ENCODE measurements around the gene OVOL1. TPM values are rescaled to one million over a fixed set of nuclear protein-coding genes. Genes with fewer than 3 reads are reported as not detected.

The OVOL1 gene
- total RNA-seq, 2 experiments from 2014 or later, result 0.20 to 0.52 TPM

- ATAC-seq (ENCODE audit: poor library complexity), result no peak
- no peaks in the 10 kb centered on the region for H3K9me3 Mint-ChIP-seq
- ChIA-PET POLR2A (no interaction called here), CTCF (no interaction called here)
- H3K4me3 ChIP-seq (ENCODE audit: low read length), result no peak overlapping the region
- H3K27ac ChIP-seq (ENCODE audit: low read depth in 1 of 2, low read length in 2 of 2), result no peak overlapping the region
- intact Hi-C loops (cut with DNase I, micrococcal nuclease), result no loop called here
- H3K4me1 ChIP-seq (ENCODE audit: insufficient read depth, low read length), result peaks cover 14% of the 10 kb centered on the region
- H3K27me3 Mint-ChIP-seq, result peaks cover 50% of the 10 kb centered on the region
- no peak overlapping the region for H3K27ac Mint-ChIP-seq
- H3K27me3 ChIP-seq (ENCODE audit: control insufficient read depth in 1 of 2, insufficient read depth in 2 of 2, low read length in 2 of 2), result peaks cover 18 to 20% of the 10 kb centered on the region in 2 experiments
- H3K9me3 ChIP-seq (ENCODE audit: control insufficient read depth in 1 of 2, insufficient read depth in 1 of 2, low read length in 2 of 2), result peaks cover 0 to 12% of the 10 kb centered on the region in 2 experiments
- H3K4me3 Mint-ChIP-seq, result no peak overlapping the region
- H3K36me3 ChIP-seq (ENCODE audit: insufficient read depth, low read length), result no peaks in the 10 kb centered on the region
- no peak for DNase-seq
- H3K4me1 Mint-ChIP-seq (ENCODE audit: low read depth), result no peaks in the 10 kb centered on the region
- no peaks in the 10 kb centered on the region for H3K36me3 Mint-ChIP-seq (ENCODE audit: low read depth)
- TF ChIP-seq, protein P1, sequence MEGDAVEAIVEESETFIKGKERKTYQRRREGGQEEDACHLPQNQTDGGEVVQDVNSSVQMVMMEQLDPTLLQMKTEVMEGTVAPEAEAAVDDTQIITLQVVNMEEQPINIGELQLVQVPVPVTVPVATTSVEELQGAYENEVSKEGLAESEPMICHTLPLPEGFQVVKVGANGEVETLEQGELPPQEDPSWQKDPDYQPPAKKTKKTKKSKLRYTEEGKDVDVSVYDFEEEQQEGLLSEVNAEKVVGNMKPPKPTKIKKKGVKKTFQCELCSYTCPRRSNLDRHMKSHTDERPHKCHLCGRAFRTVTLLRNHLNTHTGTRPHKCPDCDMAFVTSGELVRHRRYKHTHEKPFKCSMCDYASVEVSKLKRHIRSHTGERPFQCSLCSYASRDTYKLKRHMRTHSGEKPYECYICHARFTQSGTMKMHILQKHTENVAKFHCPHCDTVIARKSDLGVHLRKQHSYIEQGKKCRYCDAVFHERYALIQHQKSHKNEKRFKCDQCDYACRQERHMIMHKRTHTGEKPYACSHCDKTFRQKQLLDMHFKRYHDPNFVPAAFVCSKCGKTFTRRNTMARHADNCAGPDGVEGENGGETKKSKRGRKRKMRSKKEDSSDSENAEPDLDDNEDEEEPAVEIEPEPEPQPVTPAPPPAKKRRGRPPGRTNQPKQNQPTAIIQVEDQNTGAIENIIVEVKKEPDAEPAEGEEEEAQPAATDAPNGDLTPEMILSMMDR (IDR thresholded peaks at IDR 0.05), result no peak
Measured at GRCh38 chr11:65793625-65794400, 7.0 kb downstream of the OVOL1 start.

GRCh38 chr11:65794570-65795510, 8.0 kb downstream of the OVOL1 start:
- peaks cover 14% of the 10 kb centered on the region for H3K4me1 ChIP-seq (ENCODE audit: insufficient read depth, low read length)
- POLR2A ChIA-PET, result no interaction called here
- peaks cover 8 to 11% of the 10 kb centered on the region in 2 experiments for H3K27me3 ChIP-seq (ENCODE audit: control insufficient read depth in 1 of 2, insufficient read depth in 2 of 2, low read length in 2 of 2)

More at GRCh38 chr11:65794570-65795510, 8.0 kb downstream of the OVOL1 start:
- Histone ChIP-seq H3K27ac (ENCODE audit: low read depth in 1 of 2, low read length in 2 of 2) (no peak overlapping the region), H3K36me3 (ENCODE audit: insufficient read depth, low read length) (no peaks in the 10 kb centered on the region), H3K9me3 (ENCODE audit: control insufficient read depth in 1 of 2, insufficient read depth in 1 of 2, low read length in 2 of 2) (peaks cover 0 to 12% of the 10 kb centered on the region in 2 experiments), H3K4me3 (ENCODE audit: low read length) (no peak overlapping the region)
- DNase-seq, result no peak
- intact Hi-C loops (cut with DNase I, micrococcal nuclease), result no loop called here
- H3K9me3 Mint-ChIP-seq, result no peaks in the 10 kb centered on the region
- H3K4me1 Mint-ChIP-seq (ENCODE audit: low read depth), result no peaks in the 10 kb centered on the region
- H3K27ac Mint-ChIP-seq, result no peak overlapping the region
- H3K27me3 Mint-ChIP-seq, result peaks cover 46% of the 10 kb centered on the region
- CTCF ChIA-PET, result no interaction called here
- no peak for ATAC-seq (ENCODE audit: poor library complexity)
- TF ChIP-seq, protein P1 (IDR thresholded peaks at IDR 0.05), result no peak
- no peaks in the 10 kb centered on the region for H3K36me3 Mint-ChIP-seq (ENCODE audit: low read depth)
- no peak overlapping the region for H3K4me3 Mint-ChIP-seq

Measured in CD4-positive, alpha-beta T cell (primary cell).